GM23338 (cell line): ENCODE measurements around the gene MICAL3. TPM values are rescaled to one million over a fixed set of nuclear protein-coding genes. Genes with fewer than 3 reads are reported as not detected.

Source experiments
- ATAC-seq: fragments of 200-7000 bp; cut with Tn5 transposase; 3 replicates; pipeline ENCODE4 v1.9.1; 2020
- DNase-seq: peaks from one replicate; pipeline ENCODE4 v3.0.0-alpha.2; 2015; ENCODE audit warnings: low spot score
- H2AFZ ChIP-seq: fragments of 200-600 bp; sonication (generic); 2 replicates; pipeline ENCODE4 v1.8.0; 2016; ENCODE audit warnings: antibody characterized with exemption, mild to moderate bottlenecking, moderate library complexity
- H3F3A ChIP-seq: fragments of 200-600 bp; sonication (generic); replicated peaks from 2 replicates; pipeline ENCODE4 v1.8.0; 2017; ENCODE audit warnings: antibody characterized with exemption, mixed run types, low read depth
- H3K27ac ChIP-seq: fragments of 200-600 bp; sonication (generic); 2 replicates; pipeline ENCODE4 v1.6.1; 2016; ENCODE audit warnings: low read depth
- H3K27me3 ChIP-seq: fragments of 200-600 bp; sonication (generic); 2 replicates; pipeline ENCODE4 v1.8.0; 2016; ENCODE audit warnings: mild to moderate bottlenecking, mixed run types, moderate library complexity; ENCODE audit not compliant: insufficient read depth
- H3K36me3 ChIP-seq: fragments of 200-600 bp; sonication (generic); 2 replicates; pipeline ENCODE4 v1.8.0; 2016; ENCODE audit warnings: mild to moderate bottlenecking; ENCODE audit not compliant: insufficient read depth
- H3K4me1 ChIP-seq: fragments of 200-600 bp; sonication (generic); 2 replicates; pipeline ENCODE4 v1.8.0; 2016; ENCODE audit warnings: mild to moderate bottlenecking, moderate library complexity; ENCODE audit not compliant: insufficient read depth
- H3K4me2 ChIP-seq: fragments of 200-600 bp; sonication (generic); 2 replicates; pipeline ENCODE4 v1.7.1; 2017; ENCODE audit warnings: mixed run types
- H3K4me3 ChIP-seq: fragments of 200-600 bp; sonication (generic); 2 replicates; pipeline ENCODE4 v1.6.1; 2016; ENCODE audit warnings: mixed run types
- H3K79me2 ChIP-seq: fragments of 200-600 bp; sonication (generic); replicated peaks from 2 replicates; pipeline ENCODE4 v1.8.0; 2017; ENCODE audit warnings: mild to moderate bottlenecking; ENCODE audit not compliant: insufficient read depth
- H3K9me2 ChIP-seq: fragments of 200-600 bp; sonication (generic); 2 replicates; pipeline ENCODE4 v1.8.0; 2017; ENCODE audit not compliant: insufficient read depth
- H4K20me1 ChIP-seq: fragments of 200-600 bp; sonication (generic); replicated peaks from 2 replicates; pipeline ENCODE4 v1.8.0; 2017; ENCODE audit warnings: mild to moderate bottlenecking; ENCODE audit not compliant: insufficient read depth
- H3K27ac Mint-ChIP-seq: 2 replicates; pipeline ENCODE4 v1.8.0; 2020; ENCODE audit warnings: inconsistent platforms, mild to moderate bottlenecking, moderate library complexity, mixed read lengths
- H3K27me3 Mint-ChIP-seq: 3 replicates; pipeline ENCODE4 v1.8.0; 2022; ENCODE audit warnings: low read depth, mild to moderate bottlenecking, moderate library complexity, mixed read lengths, inconsistent platforms; ENCODE audit not compliant: insufficient read depth, poor library complexity
- H3K36me3 Mint-ChIP-seq: 3 replicates; pipeline ENCODE4 v1.8.0; 2021; ENCODE audit warnings: low read depth, mild to moderate bottlenecking, inconsistent platforms, moderate library complexity, mixed read lengths
- H3K4me1 Mint-ChIP-seq: 3 replicates; pipeline ENCODE4 v1.8.0; 2020; ENCODE audit warnings: mild to moderate bottlenecking, inconsistent platforms, mixed read lengths
- H3K4me3 Mint-ChIP-seq: 3 replicates; pipeline ENCODE4 v1.8.0; 2021; ENCODE audit warnings: moderate library complexity, mild to moderate bottlenecking, inconsistent platforms, mixed read lengths
- H3K9me3 Mint-ChIP-seq: 3 replicates; pipeline ENCODE4 v1.8.0; 2020; ENCODE audit warnings: moderate library complexity, mild to moderate bottlenecking, inconsistent platforms, mixed read lengths
- CREB1 ChIP-seq: fragments of 250-450 bp; sonication (Bioruptor Pico); IDR thresholded peaks from 2 replicates; pipeline ENCODE4 v1.5.0; 2020; ENCODE audit warnings: low read depth, mild to moderate bottlenecking, moderate library complexity
- CTCF ChIP-seq, 2 experiments: fragments of 200-600 bp in 1 of 2; sonication (generic) in 1 of 2; conservative IDR thresholded peaks; 2 replicates each; pipeline versions ENCODE4 v1.5.1 to v1.6.1; 2016 to 2017; ENCODE audit warnings: antibody characterized with exemption in 2 of 2, low read depth in 2 of 2, mild to moderate bottlenecking in 2 of 2, moderate library complexity in 1 of 2
- EZH2 ChIP-seq: fragments of 200-600 bp; sonication (generic); IDR thresholded peaks from one replicate; pipeline ENCODE4 v1.8.0; 2017; ENCODE audit warnings: antibody characterized with exemption, mild to moderate bottlenecking, low read depth; ENCODE audit not compliant: unreplicated experiment
- EZH2phosphoT487 ChIP-seq: fragments of 200-600 bp; sonication (generic); IDR thresholded peaks from one replicate; pipeline ENCODE4 v1.8.1; 2018; ENCODE audit warnings: antibody characterized with exemption; ENCODE audit not compliant: unreplicated experiment
- POLR2AphosphoS5 ChIP-seq: IDR thresholded peaks from 2 replicates; pipeline ENCODE4 v1.6.1; 2016; ENCODE audit warnings: antibody characterized with exemption, low read depth
- polyA plus RNA-seq: library from polyadenylated mRNA; unstranded; fragments of >200 nt; fragmentation: Nextera tagmentation; extraction: Ambion mirVana; gene quantifications from 2 replicates; pipeline ENCODE4 v1.2.1, GENCODE V29; 2016
- total RNA-seq: library from RNA; depleted of rRNA; stranded (reverse); fragments of >200 nt; shearing (Covaris generic); gene quantifications from 2 replicates; pipeline ENCODE4 v1.2.3, GENCODE V29; 2014
- TF ChIP-seq, protein P1 (sequence below): IDR thresholded peaks from one replicate; pipeline ENCODE4 v1.6.1; 2018; ENCODE audit warnings: antibody characterized with exemption; ENCODE audit not compliant: unreplicated experiment
- TF ChIP-seq, protein P2 (sequence below): fragments of 250-450 bp; sonication (Bioruptor Pico); IDR thresholded peaks from 2 replicates; pipeline ENCODE4 v1.5.0; 2020; ENCODE audit warnings: mild to moderate bottlenecking, moderate library complexity

The MICAL3 gene
- total and polyA plus RNA-seq, 2 experiments from 2014 or later = 10.1 to 33.9 TPM

DNA sequence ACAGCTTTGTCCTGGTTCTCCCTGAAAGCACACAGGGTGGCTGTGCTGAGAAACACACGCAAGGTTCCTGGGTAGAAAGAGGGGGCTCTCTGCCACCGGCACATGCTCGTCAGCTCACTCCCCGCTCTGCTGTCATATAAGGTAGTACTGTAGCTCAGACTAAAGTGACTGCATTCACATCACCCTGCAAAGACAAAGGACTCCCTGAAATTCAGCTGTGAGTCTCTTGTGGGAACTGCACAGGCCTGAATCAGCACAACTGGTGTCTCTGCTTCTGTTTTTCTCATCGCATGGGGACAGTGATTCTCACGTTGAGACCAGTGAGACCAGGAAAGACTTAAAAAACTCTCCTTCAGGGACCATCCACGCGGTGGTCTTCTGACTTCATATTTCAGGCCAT lies 126.0 kb downstream of the MICAL3 start:
- Histone ChIP-seq H3K9me2 (no peaks in the 10 kb centered on the region), H2AFZ (no peak overlapping the region), H3K4me3 (no peak overlapping the region), H3K27ac (no peak overlapping the region), H3K79me2 (no peaks in the 10 kb centered on the region), H3K4me1 (no peaks in the 10 kb centered on the region), H3K4me2 (no peak overlapping the region), H3K27me3 (no peaks in the 10 kb centered on the region), H4K20me1 (0 out of 2 replicates have a peak, but pooled peaks cover 3% of the 10 kb centered on the region), H3F3A (no peaks in the 10 kb centered on the region), H3K36me3 (peaks cover 4% of the 10 kb centered on the region; the same call in 1 of the 2 replicates)
- Mint-ChIP-seq H3K4me3 (no peak overlapping the region), H3K36me3 (peaks cover 37% of the 10 kb centered on the region), H3K4me1 (peaks cover 4% of the 10 kb centered on the region; the same call in 2 of the 3 replicates), H3K27me3 (peaks cover 2% of the 10 kb centered on the region), H3K9me3 (no peaks in the 10 kb centered on the region), H3K27ac (no peak overlapping the region)
- TF ChIP-seq EZH2 (no peak), CTCF (conservative IDR thresholded peaks at IDR 0.05; ENCODE audit: low read depth in 2 of 2) (no peak), EZH2phosphoT487 (no peak)
- TF ChIP-seq, protein P1, sequence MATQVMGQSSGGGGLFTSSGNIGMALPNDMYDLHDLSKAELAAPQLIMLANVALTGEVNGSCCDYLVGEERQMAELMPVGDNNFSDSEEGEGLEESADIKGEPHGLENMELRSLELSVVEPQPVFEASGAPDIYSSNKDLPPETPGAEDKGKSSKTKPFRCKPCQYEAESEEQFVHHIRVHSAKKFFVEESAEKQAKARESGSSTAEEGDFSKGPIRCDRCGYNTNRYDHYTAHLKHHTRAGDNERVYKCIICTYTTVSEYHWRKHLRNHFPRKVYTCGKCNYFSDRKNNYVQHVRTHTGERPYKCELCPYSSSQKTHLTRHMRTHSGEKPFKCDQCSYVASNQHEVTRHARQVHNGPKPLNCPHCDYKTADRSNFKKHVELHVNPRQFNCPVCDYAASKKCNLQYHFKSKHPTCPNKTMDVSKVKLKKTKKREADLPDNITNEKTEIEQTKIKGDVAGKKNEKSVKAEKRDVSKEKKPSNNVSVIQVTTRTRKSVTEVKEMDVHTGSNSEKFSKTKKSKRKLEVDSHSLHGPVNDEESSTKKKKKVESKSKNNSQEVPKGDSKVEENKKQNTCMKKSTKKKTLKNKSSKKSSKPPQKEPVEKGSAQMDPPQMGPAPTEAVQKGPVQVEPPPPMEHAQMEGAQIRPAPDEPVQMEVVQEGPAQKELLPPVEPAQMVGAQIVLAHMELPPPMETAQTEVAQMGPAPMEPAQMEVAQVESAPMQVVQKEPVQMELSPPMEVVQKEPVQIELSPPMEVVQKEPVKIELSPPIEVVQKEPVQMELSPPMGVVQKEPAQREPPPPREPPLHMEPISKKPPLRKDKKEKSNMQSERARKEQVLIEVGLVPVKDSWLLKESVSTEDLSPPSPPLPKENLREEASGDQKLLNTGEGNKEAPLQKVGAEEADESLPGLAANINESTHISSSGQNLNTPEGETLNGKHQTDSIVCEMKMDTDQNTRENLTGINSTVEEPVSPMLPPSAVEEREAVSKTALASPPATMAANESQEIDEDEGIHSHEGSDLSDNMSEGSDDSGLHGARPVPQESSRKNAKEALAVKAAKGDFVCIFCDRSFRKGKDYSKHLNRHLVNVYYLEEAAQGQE = no peak
- ATAC-seq (no peak), DNase-seq (no peak)

GRCh38 chr22:17897858-17898257 lies 126.5 kb downstream of the MICAL3 start:
- H3K9me3 Mint-ChIP-seq = no peaks in the 10 kb centered on the region
- Histone ChIP-seq H3K36me3 (peaks cover 4% of the 10 kb centered on the region; the same call in 1 of the 2 replicates), H3F3A (no peaks in the 10 kb centered on the region), H3K79me2 (no peaks in the 10 kb centered on the region), H3K4me1 (no peaks in the 10 kb centered on the region), H3K4me2 (no peak overlapping the region), H3K9me2 (no peaks in the 10 kb centered on the region), H3K27me3 (no peaks in the 10 kb centered on the region), H4K20me1 (peaks cover 3% of the 10 kb centered on the region; the same call in 1 of the 2 replicates), H3K27ac (no peak overlapping the region), H2AFZ (no peak overlapping the region), H3K4me3 (no peak overlapping the region)
- no peak overlapping the region for H3K4me3 Mint-ChIP-seq
- DNase-seq (no peak), ATAC-seq (no peak)
- H3K27me3 Mint-ChIP-seq = peaks cover 2% of the 10 kb centered on the region
- peaks cover under 1% of the 10 kb centered on the region; the same call in 2 of the 3 replicates for H3K4me1 Mint-ChIP-seq
- peaks cover 41% of the 10 kb centered on the region for H3K36me3 Mint-ChIP-seq
- no peak overlapping the region for H3K27ac Mint-ChIP-seq
- no peak for TF ChIP-seq CTCF (conservative IDR thresholded peaks at IDR 0.05; ENCODE audit: low read depth in 2 of 2)
- TF ChIP-seq, protein P2, sequence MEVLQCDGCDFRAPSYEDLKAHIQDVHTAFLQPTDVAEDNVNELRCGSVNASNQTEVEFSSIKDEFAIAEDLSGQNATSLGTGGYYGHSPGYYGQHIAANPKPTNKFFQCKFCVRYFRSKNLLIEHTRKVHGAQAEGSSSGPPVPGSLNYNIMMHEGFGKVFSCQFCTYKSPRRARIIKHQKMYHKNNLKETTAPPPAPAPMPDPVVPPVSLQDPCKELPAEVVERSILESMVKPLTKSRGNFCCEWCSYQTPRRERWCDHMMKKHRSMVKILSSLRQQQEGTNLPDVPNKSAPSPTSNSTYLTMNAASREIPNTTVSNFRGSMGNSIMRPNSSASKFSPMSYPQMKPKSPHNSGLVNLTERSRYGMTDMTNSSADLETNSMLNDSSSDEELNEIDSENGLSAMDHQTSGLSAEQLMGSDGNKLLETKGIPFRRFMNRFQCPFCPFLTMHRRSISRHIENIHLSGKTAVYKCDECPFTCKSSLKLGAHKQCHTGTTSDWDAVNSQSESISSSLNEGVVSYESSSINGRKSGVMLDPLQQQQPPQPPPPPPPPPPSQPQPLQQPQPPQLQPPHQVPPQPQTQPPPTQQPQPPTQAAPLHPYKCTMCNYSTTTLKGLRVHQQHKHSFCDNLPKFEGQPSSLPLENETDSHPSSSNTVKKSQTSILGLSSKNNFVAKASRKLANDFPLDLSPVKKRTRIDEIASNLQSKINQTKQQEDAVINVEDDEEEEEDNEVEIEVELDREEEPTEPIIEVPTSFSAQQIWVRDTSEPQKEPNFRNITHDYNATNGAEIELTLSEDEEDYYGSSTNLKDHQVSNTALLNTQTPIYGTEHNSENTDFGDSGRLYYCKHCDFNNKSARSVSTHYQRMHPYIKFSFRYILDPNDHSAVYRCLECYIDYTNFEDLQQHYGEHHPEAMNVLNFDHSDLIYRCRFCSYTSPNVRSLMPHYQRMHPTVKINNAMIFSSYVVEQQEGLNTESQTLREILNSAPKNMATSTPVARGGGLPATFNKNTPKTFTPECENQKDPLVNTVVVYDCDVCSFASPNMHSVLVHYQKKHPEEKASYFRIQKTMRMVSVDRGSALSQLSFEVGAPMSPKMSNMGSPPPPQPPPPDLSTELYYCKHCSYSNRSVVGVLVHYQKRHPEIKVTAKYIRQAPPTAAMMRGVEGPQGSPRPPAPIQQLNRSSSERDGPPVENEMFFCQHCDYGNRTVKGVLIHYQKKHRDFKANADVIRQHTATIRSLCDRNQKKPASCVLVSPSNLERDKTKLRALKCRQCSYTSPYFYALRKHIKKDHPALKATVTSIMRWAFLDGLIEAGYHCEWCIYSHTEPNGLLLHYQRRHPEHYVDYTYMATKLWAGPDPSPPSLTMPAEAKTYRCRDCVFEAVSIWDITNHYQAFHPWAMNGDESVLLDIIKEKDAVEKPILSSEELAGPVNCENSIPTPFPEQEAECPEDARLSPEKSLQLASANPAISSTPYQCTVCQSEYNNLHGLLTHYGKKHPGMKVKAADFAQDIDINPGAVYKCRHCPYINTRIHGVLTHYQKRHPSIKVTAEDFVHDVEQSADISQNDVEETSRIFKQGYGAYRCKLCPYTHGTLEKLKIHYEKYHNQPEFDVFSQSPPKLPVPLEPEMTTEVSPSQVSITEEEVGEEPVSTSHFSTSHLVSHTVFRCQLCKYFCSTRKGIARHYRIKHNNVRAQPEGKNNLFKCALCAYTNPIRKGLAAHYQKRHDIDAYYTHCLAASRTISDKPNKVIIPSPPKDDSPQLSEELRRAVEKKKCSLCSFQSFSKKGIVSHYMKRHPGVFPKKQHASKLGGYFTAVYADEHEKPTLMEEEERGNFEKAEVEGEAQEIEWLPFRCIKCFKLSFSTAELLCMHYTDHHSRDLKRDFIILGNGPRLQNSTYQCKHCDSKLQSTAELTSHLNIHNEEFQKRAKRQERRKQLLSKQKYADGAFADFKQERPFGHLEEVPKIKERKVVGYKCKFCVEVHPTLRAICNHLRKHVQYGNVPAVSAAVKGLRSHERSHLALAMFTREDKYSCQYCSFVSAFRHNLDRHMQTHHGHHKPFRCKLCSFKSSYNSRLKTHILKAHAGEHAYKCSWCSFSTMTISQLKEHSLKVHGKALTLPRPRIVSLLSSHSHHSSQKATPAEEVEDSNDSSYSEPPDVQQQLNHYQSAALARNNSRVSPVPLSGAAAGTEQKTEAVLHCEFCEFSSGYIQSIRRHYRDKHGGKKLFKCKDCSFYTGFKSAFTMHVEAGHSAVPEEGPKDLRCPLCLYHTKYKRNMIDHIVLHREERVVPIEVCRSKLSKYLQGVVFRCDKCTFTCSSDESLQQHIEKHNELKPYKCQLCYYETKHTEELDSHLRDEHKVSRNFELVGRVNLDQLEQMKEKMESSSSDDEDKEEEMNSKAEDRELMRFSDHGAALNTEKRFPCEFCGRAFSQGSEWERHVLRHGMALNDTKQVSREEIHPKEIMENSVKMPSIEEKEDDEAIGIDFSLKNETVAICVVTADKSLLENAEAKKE (CRISPR knock-in tag) = no peak
- TF ChIP-seq POLR2AphosphoS5 = no peak
- TF ChIP-seq CREB1 (CRISPR knock-in tag) = no peak
